HG03108 (cell line): Measurements from ENCODE around the gene MLLT1.

Source experiments
- ATAC-seq: cut with Tn5 transposase; IDR thresholded peaks from one replicate; pipeline ENCODE4 v1.9.1; 2021; ENCODE audit warnings: moderate library complexity; ENCODE audit not compliant: unreplicated experiment

The MLLT1 gene

DNA sequence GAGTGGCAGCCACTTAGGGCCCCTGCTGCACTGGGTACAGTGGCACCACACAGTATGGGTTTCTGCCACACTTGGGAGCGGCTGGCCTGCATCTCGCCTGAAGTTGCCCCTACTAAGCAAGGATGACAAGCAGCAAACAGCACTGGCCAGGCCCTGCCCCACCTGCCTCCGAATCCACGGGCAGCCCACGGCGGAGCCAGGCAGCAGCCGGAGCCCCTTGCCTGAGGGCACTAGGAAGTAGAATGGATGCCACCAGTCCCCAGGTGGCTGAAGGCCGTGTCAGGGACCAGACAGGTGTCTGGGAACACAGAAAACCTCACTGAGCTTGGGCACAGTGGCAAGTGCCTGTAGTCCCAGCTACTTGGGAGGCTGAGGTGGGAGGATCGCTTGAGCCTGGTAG lies 19.4 kb downstream of the MLLT1 start:
- ATAC-seq, result no peak

DNA sequence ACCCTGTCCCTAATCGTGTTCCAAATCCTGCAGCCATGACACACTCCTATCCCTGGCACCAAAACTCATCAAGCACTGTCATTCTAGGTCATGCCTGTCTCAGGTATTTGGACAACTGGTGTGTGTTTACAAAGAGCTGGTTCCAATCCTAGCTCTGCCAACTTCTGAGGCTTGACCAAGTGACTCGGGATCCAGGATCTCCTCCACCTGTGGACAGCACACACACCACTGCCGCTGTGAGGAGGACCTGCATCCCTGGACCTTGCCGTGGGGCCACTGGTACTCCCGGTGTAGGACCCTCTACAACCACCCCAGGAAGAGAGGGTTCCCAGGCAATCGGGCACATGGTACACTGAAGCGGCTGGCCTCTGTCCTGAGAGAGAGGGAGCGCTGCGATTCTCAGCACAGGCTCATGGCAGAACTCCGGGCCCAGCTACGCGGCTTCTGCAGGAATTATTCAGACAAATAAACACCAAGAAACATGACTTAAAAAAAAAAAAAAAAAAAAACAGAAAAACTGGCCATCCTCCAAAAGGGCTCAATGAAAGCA lies 20.4 kb downstream of the MLLT1 start:
- ATAC-seq, result no peak

DNA sequence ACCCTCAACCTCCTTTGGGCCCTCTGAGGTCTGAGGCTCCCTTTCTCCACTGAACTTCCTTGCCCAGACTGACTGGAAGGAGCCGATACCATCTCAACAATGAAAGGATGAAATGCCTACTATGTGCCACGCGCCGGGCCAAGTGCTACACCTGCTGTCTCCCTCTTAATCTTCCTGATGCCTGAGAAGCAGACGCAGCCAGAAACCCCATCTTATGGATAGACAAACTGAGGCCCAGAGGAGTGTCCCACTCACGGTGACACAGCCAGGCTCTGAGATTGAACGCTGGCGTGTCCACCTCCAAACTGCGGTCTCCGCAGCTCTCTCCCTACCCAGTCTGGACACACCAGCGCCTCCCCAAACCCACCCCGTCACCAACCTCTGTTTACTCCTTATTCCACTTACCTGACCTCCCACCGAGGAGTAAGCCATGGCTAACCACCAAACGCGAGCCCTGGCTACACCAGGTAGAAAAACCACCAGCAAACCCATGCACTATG lies 20.9 kb downstream of the MLLT1 start:
- ATAC-seq, result no peak

DNA sequence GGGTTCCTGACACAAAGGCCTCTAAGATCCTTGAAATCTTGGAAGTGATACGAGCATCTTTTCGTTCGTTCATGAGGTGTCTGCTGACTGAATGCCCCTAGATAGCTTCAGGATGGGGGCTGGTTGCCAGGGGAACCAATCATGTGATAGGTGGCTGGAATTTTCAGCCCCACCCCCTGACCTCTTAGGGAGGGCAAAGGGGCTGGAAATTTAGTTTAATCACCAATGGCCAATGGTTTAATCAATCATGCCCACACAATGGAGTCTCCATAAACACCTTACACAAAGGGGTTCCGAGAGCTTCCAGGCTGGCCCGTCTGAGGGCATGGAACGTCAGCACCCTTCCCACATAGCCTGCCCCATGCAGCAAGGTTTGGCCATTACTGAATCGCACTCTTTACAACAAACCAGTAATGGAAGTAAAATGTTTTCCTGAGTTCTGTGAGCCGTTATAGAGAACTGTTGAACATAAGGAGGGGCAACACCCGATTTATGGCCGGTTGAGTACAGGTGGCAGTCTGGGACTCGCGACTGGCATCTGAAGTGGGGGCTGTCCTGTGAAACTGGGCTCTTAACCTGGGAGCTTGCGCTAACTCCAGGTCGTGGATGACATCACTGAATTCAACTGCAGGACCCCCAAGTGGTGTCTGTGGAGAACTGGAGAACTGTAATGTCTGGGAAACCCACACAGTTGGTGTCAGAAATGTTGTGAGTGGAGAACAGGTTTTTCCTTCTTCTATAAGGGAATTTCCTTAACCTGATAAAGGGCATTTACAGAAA lies 25.6 kb downstream of the MLLT1 start:
- no peak for ATAC-seq

DNA sequence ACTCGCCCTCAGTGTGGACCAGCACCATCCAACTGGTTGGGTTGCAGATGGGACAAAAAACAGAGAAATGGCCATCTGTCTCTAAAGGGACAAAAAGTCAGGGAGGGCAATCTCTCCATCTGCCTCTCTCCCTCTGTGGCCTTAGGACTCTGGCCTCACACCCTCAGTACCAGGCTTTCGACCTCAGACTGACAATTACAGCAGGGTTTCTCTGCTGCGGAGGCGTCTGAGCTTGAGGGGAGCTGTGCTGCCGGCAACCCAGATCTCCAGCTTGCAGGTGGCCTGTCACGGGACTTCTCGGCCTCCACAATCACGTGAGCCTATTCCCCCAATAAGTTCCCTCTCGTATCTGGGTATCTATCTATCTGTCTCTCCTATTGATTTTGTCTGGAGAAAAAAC lies 27.7 kb downstream of the MLLT1 start:
- no peak for ATAC-seq

DNA sequence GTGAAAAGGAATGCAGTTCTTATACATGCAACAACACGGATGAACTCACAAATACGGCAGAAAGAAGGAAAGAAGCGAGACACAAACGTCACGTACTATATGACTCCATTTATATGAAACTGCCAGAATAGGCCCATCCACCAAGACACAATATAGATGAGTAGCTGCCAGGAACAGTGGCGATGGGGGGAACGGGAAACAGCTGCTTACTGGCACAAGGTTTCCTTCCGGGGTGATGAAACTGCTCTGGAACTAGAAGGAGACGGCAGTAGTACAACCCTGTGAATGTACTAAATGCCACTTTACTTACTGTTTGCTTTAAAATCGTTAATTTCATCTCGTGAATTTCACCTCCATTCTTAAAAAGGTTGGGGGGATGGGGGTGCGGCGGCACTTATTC lies 28.9 kb downstream of the MLLT1 start:
- ATAC-seq, result no peak

DNA sequence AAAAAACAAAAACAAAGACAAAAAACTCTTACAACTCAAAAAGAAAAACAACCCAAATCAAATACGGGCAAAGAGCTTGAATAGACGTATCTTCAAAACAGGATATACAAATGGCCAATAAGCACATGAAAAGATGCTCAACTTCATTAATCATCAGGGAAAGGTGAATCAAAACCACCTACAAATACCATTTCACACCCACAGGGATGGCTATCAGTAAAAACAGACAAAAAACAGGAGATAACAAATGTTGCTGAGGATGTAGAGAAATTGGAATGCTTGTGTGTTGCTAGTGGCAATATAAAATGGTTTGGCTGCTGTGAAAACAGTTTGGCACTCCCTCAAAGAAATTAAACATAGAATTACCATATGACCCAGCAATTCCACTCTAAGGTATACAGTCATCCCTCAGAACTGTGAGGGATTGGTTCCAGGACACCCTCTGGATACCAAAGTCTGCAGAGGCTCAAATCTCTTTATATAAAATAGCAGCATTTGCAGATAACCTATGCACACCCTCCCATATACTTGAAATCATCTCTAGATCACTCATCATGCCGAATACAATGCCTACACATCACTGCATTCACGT lies 29.7 kb downstream of the MLLT1 start:
- ATAC-seq, result no peak

DNA sequence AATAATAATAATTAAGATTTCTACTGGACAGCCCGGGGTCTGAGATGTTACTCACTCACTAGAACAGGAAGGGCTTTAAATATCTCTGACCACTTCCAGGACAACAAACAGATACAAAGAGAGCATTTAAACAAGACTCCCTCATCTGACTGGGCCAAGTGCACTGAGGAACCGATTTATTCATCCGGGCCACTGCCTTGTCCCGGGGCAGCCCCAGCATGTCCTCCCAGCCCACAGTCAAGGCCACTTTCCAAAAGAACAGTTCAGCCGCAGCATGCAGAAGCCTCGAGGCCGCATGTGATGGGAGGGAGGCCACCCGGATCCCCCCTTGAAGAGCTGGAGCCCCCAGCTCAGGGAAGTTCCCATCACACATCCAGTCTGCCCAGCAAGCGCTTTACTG lies 30.5 kb downstream of the MLLT1 start:
- ATAC-seq, result no peak

DNA sequence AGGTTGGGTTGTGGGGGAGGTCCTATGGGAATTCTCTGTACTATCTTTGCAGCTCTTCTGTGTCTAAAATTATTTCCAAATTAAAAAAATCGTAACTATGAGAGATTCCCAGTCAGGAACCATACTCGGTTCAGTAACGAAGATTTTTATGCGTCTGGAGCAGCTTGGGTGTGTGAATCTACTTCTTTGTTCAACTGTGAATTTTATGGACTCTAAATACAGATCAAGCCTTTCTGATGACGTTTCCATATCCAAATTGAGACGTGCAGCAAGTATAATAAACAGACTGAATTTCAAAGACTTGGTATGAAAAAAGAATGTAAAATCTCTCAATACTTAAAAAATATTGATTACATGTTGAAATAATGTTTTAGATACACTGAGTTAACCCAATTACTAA lies 30.9 kb downstream of the MLLT1 start:
- ATAC-seq, result no peak

DNA sequence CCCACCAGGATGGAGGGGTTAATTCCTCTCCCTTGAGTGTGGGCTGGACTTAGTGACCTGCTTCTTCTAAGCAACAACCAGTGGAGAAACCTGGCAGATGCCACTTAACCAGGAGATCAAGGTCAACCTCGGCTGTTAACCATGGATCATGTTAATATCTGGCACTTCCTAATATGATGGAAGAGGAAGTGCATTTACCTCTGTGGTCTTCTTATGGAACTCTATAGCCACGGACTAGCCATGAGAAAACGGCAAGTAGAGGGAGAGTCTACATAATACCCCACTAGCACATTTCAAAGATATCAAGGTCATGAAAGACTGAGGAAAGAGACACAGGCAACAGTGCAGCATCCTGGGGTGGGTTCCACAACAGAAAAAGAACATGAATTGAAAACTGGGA lies 31.4 kb downstream of the MLLT1 start:
- no peak for ATAC-seq

DNA sequence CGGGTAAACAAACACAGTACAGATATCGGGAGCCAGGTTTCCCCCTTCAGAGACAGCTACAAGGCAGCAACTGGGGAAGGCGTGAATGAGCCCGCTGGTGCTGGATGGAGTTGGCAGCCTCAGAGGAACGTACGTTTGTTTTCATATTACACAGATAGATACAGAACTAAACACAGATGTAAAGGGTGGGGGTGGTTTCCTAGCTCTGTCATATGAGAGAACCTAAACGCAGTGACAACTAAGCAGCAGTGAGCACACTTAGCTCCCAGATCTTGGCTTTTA lies 32.8 kb downstream of the MLLT1 start:
- ATAC-seq, result no peak

DNA sequence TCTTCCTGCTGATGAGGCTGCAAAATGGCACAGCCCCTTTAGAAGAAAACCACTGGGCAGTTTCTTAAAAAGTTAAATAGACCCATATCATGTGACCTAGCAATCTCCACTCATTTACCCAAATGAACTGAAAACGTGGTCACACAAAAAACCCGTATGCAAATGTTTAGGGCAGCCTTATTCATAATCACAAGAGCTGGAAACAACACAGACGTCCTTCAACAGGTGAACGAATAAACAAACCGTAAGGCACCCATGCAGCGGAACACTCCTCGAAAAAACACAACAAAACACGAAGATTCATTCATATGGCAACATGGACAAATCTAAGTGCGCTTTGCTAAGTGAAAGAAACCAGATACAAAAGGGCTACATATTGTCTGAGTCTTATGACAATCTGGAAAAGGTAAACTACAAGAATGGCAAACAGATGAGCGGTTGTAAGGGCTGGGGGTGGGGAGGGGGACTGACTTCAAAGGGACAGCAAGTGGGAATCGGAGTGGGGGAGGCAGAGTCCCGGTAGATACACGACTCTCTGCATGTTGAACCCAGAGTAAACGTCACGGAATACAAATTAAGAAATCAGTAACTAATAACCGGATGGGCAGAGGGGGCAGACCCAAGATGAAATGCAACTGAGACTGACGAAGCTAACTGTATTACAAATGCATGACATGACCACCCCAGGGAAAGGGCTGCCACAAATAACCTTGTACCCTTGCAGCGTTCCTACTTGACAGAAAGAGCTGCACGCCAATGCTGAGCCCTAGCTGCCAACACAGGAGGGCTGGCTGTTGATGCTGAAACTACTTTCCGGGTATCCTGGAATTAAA lies 33.4 kb downstream of the MLLT1 start:
- no peak for ATAC-seq

DNA sequence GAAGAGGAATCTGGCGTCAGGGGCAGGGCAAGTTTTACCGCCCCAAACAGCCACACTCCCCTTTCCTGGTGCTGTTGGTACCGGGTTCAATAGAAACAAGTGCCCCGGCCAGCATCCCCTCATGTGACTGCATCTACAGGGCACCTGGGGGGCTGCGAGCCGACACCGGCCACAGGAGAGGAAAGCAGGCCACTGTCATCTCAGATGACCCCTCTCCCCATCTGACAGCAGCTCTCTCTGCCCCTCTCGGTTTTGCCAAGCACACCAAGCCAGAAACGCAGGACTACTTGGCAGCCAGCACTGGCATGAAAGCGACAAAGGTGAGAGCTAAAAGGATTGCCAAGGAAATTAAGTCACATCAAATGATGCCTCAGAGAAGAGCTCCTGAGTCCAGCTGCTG lies 37.1 kb downstream of the MLLT1 start:
- ATAC-seq, result no peak

DNA sequence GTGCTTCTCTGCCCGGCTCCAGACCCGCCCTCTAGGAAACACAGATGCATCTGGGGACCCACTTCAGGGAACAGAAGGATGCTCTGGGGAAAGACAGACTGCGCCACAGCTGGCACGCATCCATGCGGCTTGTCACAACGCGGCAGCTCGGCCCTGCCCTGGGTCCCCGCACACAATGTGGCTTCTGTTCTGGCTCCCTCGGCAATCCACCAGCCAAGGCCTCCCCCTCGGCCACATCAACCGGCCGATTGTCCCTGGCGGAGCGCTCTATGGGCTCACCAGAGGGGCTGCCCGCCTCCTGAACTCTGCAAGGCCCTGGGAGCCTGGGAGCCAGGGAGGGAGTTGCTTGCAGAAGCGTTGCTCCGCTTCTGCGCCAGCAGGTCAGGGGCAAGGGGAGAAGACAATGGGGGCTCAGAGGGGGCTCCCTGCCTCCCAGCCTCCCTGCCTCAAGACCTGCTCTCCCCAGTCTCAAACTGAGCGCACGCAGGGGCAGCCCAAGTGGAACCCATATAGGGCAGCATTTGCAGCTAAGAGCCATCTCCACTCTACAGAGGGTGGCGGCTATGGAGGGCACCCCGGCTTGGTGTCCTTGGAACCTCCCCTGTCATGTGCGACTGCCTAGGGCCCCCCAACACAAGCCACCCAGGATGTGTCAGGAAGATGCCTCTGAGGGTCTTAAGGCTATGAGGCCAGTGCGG lies 37.9 kb downstream of the MLLT1 start:
- no peak for ATAC-seq

DNA sequence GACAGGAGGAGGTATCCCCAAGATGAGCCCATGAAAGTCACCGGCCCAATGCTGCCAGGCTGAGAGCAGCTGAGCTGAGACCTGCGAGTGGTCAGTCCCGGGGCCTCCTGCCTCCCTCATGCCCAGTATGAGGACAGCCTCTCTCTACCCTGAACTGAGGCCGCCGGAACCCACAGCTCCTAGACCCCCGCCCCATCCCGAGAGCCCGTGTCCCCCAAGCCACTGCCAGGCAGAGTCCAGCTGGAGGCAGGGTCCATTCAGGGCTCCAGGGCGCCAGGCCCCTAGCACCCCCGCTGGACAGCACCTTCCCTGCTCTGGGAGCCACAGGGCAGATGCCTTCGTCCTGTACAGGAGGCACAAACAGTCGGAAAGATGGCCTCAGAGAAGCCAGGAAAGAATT lies 38.7 kb downstream of the MLLT1 start:
- ATAC-seq, result no peak

DNA sequence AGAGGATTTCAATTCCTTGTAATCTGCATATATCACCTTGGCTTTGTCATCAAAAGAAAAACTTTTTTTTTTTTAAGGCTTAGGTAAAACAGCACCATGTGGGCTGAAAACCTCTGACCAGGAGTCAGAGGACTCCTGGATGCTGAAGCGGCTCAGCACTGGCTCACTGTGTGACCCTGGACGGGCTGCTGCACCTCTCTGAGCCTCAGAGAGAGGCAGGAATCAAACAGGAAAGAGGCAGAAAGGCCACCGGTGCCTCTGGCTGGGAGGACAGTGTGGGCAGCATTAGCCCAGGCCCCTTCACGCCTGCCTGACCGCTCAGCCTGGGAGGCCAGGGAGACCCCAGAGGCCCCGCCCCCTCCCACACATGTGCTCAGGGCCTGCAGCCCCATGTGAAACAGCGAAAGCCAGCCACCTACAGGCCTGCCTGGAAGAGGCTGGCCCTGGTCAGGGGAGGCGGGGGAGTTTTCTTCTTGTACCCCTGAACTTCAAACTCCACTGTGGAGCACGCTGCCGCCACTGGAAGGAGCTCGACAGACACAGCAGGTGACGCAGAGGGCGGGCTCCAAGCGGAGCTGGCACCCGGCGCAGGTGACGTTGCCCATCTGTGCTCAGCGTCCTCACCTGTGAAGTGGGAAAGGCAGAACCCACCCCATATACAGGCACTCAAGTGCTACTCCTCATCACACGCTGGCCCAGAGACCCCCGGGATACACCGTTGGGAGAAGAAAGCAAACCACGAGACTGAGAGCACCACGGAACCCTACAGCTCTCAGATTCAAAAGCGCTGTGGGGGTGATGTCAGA lies 39.7 kb downstream of the MLLT1 start:
- ATAC-seq, result no peak

DNA sequence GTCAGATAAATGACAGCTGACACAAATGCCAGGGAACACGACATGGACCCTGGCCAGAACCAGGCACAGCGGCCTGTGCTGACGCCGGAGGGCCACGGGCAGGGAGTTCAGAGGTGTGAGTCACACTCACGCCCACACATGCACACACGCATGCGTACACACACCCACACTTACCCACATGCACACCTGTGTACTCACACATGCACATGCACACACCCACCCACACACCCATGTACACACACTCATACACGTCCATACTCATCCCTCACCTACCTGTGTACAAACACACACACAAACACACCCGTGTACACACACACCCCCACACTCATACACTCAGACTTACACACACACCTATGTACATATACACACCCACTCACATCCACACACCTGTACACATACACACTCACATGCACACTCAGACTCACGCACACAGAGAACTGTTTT lies 40.4 kb downstream of the MLLT1 start:
- ATAC-seq, result no peak

DNA sequence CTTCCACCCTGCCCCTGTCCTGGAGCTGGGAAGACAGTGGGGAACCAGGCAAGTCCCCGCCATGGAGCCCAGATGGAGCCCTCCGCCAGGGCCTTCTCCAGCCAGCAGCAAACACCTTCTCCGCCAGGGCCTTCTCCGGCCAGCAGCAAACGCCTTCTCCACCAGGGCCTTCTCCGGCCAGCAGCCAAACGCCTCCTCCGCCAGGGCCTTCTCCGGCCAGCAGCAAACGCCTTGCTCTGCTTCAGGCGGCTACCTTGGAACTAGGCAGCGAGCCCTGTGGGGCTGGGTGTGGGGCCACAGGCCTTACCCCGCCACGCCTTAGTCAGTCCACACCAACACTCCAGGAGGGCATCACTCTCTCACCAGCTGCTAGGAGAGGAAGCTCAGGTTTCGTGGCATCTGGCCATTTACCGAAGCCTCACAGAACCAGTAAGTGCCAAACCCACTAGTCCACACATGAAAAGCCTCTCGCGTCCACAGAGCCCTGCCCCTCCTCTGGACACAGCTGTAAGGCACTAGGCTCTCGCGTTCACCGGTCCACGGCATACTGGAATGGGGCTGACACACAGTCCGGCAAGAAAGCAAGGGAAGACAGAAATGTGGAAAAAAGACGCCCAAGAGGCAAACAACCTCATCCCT lies 41.0 kb downstream of the MLLT1 start:
- ATAC-seq, result no peak

DNA sequence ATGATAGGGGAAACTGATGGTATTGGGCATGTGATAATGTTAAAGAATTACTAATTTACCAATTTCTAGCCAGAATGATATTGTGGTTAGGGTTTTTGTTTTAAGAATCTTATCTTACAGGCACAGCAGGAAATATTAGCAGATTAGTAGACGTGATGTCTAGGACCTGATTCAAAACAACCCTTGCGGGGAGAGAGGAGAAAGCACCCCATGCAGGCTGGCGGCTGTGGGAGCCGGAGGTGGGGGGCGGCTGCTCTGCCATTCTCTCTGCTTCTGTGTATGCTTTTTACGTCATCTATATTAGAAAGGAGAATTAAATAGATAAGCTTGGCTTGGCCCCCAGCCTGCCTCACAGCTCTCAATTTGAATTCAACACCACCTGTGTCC lies 41.5 kb downstream of the MLLT1 start:
- no peak for ATAC-seq
